ENCODE measurements around the gene FOXN4.

DNA sequence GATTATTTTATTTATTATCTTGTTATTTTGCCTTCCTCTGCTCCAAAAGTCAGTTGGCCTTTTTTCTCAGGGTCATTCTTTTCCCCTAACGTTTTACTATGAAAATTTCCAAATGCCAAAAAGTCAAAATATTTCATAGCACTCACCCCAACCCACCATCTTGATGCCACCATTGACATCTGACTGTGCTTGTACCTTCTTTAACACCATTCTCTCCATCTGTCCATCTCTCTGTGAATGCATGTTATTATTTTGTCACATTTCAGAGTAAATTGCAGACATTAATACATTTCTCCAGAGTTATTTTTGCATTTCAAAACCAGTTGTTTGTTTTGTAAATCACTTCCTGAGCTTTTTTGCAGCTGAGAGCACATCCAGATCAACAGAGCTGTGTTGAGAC lies 38.6 kb downstream of the FOXN4 start:
- TF ChIP-seq, protein P1, sequence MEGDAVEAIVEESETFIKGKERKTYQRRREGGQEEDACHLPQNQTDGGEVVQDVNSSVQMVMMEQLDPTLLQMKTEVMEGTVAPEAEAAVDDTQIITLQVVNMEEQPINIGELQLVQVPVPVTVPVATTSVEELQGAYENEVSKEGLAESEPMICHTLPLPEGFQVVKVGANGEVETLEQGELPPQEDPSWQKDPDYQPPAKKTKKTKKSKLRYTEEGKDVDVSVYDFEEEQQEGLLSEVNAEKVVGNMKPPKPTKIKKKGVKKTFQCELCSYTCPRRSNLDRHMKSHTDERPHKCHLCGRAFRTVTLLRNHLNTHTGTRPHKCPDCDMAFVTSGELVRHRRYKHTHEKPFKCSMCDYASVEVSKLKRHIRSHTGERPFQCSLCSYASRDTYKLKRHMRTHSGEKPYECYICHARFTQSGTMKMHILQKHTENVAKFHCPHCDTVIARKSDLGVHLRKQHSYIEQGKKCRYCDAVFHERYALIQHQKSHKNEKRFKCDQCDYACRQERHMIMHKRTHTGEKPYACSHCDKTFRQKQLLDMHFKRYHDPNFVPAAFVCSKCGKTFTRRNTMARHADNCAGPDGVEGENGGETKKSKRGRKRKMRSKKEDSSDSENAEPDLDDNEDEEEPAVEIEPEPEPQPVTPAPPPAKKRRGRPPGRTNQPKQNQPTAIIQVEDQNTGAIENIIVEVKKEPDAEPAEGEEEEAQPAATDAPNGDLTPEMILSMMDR (IDR thresholded peaks at IDR 0.05): no peak
- TF ChIP-seq POLR2AphosphoS5 (IDR thresholded peaks at IDR 0.05): no peak

Measured in suprapubic skin (tissue), 3 donors.